OCI-LY1 (cell line): ENCODE data around the gene ZNF584.
A peak's percentile ranks its signal among the peaks of the same experiment; 100 is the strongest.

Experiments used
- H2AFZ ChIP-seq: fragments of 200-600 bp; sonication (generic), shearing (Covaris generic); 2 replicates; pipeline ENCODE4 v1.6.0; 2014; ENCODE audit warnings: antibody characterized with exemption, mild to moderate bottlenecking, low read length
- H3F3A ChIP-seq: fragments of 200-600 bp; sonication (generic), shearing (Covaris generic); 2 replicates; pipeline ENCODE4 v1.6.0; 2014; ENCODE audit warnings: mild to moderate bottlenecking, antibody characterized with exemption, low read length, moderate library complexity; ENCODE audit not compliant: insufficient read depth
- H3K27ac ChIP-seq: fragments of 200-600 bp; sonication (generic); 2 replicates; pipeline ENCODE4 v1.5.1; 2014; ENCODE audit warnings: low read length, mixed run types, mild to moderate bottlenecking, low read depth; ENCODE audit not compliant: poor library complexity, severe bottlenecking
- H3K27me3 ChIP-seq: fragments of 200-600 bp; sonication (generic); 2 replicates; pipeline ENCODE4 v1.6.0; 2014; ENCODE audit warnings: antibody characterized with exemption, mild to moderate bottlenecking, low read length, moderate library complexity; ENCODE audit not compliant: insufficient read depth
- H3K36me3 ChIP-seq: fragments of 200-600 bp; sonication (generic); 2 replicates; pipeline ENCODE4 v1.6.1; 2014; ENCODE audit warnings: mild to moderate bottlenecking, antibody characterized with exemption, low read length, moderate library complexity, mixed read lengths; ENCODE audit not compliant: insufficient read depth
- H3K4me1 ChIP-seq: fragments of 200-600 bp; sonication (generic); 2 replicates; pipeline ENCODE4 v1.5.1; 2014; ENCODE audit warnings: mild to moderate bottlenecking, low read length, moderate library complexity; ENCODE audit not compliant: insufficient read depth, severe bottlenecking
- H3K4me2 ChIP-seq: fragments of 200-600 bp; sonication (generic), shearing (Covaris generic); 2 replicates; pipeline ENCODE4 v1.6.1; 2014; ENCODE audit warnings: low read length
- H3K4me3 ChIP-seq: fragments of 200-600 bp; sonication (generic); 2 replicates; pipeline ENCODE4 v1.5.1; 2014; ENCODE audit warnings: low read length, low read depth, mild to moderate bottlenecking, mixed read lengths; ENCODE audit not compliant: poor library complexity, severe bottlenecking
- H3K79me2 ChIP-seq: fragments of 200-600 bp; shearing (Covaris generic); 2 replicates; pipeline ENCODE4 v1.6.1; 2016; ENCODE audit warnings: mixed run types, low read length, mixed read lengths; ENCODE audit not compliant: insufficient read depth
- H3K9ac ChIP-seq: fragments of 200-600 bp; sonication (generic), shearing (Covaris generic); 2 replicates; pipeline ENCODE4 v1.6.1; 2014; ENCODE audit warnings: mild to moderate bottlenecking, low read length, mixed read lengths
- H3K9me2 ChIP-seq: fragments of 200-600 bp; sonication (generic), shearing (Covaris generic); 2 replicates; pipeline ENCODE4 v1.6.1; 2014; ENCODE audit warnings: low read depth, mild to moderate bottlenecking, low read length, mixed read lengths
- H3K9me3 ChIP-seq: fragments of 200-600 bp; shearing (Covaris generic); 2 replicates; pipeline ENCODE4 v1.6.1; 2014; ENCODE audit warnings: low read length, mixed read lengths
- H4K20me1 ChIP-seq: fragments of 200-600 bp; sonication (generic), shearing (Covaris generic); 2 replicates; pipeline ENCODE4 v1.6.0; 2016; ENCODE audit warnings: mild to moderate bottlenecking, low read length; ENCODE audit not compliant: insufficient read depth
- CTCF ChIP-seq: fragments of 200-600 bp; sonication (generic), shearing (Covaris generic); IDR thresholded peaks from 2 replicates; pipeline ENCODE4 v1.5.1; 2017; ENCODE audit warnings: mild to moderate bottlenecking, antibody characterized with exemption, low read length, moderate library complexity, mixed read lengths
- EZH2 ChIP-seq: fragments of 200-600 bp; sonication (generic), shearing (Covaris generic); IDR thresholded peaks from 2 replicates; pipeline ENCODE4 v1.8.0; 2017; ENCODE audit warnings: borderline replicate concordance, mixed run types, mild to moderate bottlenecking, antibody characterized with exemption, low read length, moderate library complexity, mixed read lengths

Gene ZNF584

GRCh38 chr19:58408152-58409009 lies at the start of gene ZNF584:
Gene ZNF584 (plus strand): TSS chr19:58408649. CDS start chr19:58409148, 499 bp downstream.
- Histone ChIP-seq H3K9me2 (no peaks in the 10 kb centered on the region), H3K27me3 (no peaks in the 10 kb centered on the region), H3K79me2 (no peaks in the 10 kb centered on the region), H3F3A (no peaks in the 10 kb centered on the region), H3K9ac (peak within 1 kb of the TSS; percentile 87), H3K4me1 (peaks cover 23% of the 10 kb centered on the region), H3K27ac (peak within 1 kb of the TSS; percentile 44), H3K9me3 (no peaks in the 10 kb centered on the region), H3K4me3 (peak within 1 kb of the TSS; percentile 90), H3K36me3 (no peaks in the 10 kb centered on the region), H4K20me1 (no peaks in the 10 kb centered on the region), H3K4me2 (peak within 1 kb of the TSS; percentile 98), H2AFZ (no peak within 1 kb of the TSS)
- TF ChIP-seq EZH2 = no peak
- peak; percentile 36 for TF ChIP-seq CTCF

- Histone ChIP-seq H3K9me2 (no peaks in the 10 kb centered on the region), H2AFZ (0 out of 2 replicates have a peak overlapping the region, but pooled peaks have one; percentile 29), H4K20me1 (no peaks in the 10 kb centered on the region), H3K4me3 (peak overlapping the region; percentile 83), H3K9ac (peak overlapping the region; percentile 93), H3K9me3 (no peaks in the 10 kb centered on the region), H3K27me3 (no peaks in the 10 kb centered on the region), H3K4me2 (peak overlapping the region; percentile 92), H3K27ac (peak overlapping the region; percentile 71), H3K4me1 (peaks cover 15% of the 10 kb centered on the region), H3K36me3 (no peaks in the 10 kb centered on the region), H3F3A (no peaks in the 10 kb centered on the region), H3K79me2 (no peaks in the 10 kb centered on the region)
- TF ChIP-seq CTCF (no peak), EZH2 (no peak)
Observed at GRCh38 chr19:58361900-58362271, 46.6 kb upstream of the ZNF584 start.

DNA sequence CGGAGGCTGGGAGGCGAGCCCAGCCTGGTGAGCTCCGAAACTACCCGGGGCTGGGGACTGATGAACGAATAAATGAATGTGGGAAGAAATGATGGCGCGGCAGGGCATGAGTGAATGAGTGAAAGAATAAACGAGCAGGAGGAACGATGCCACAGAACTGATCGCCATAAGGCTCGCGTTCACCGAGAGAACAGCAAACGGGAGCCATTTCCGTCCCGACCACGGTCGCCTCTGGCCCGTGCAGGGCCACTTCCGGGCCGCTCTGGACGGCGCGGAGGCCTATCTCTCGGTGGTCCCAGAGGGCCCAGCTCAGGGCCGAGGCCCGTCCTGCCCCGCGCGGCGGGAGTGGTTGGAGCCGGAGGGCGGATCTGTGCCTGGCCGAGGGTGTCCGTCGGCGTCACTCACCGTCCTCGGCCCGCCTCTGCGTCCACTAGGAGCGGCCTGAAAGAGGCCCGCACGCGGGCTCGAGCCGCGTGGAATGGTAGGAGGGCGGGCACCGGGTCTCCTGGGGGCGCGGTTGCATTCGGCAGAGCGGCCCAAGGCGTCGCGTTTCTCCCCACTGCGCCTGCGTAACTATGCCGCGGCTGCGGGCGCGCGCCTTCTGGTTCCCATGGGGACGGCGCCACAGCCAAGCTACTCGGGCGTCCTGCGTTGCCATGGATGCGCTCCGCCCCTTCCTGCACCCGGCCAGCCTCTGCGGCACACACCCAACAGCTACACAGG lies 46.0 kb upstream of the ZNF584 start, which contains the start of gene ZNF497:
Gene ZNF497, minus strand, starts transcription at position 480 of the 723 bp plus-strand sequence. CDS start 5,116 bp downstream, outside the sequence.
- H3K27me3 ChIP-seq = no peaks in the 10 kb centered on the region
- H4K20me1 ChIP-seq = no peaks in the 10 kb centered on the region
- no peaks in the 10 kb centered on the region for H3K79me2 ChIP-seq
- peak within 1 kb of the TSS; percentile 83 for H3K4me3 ChIP-seq
- H3K36me3 ChIP-seq = no peaks in the 10 kb centered on the region
- H3K4me2 ChIP-seq = peak within 1 kb of the TSS; percentile 92
- H3K9me2 ChIP-seq = no peaks in the 10 kb centered on the region
- H3K9ac ChIP-seq = peak within 1 kb of the TSS; percentile 93
- no peaks in the 10 kb centered on the region for H3K9me3 ChIP-seq
- H3K4me1 ChIP-seq = peaks cover 15% of the 10 kb centered on the region
- 0 out of 2 replicates have a peak within 1 kb of the TSS, but pooled peaks have one; percentile 29 for H2AFZ ChIP-seq
- peak within 1 kb of the TSS; percentile 71 for H3K27ac ChIP-seq
- no peaks in the 10 kb centered on the region for H3F3A ChIP-seq
- TF ChIP-seq EZH2 (no peak), CTCF (no peak)
